GM18519 (cell line): ENCODE results near the gene ALX3.

ENCODE experiments used
- ATAC-seq: cut with Tn5 transposase; IDR thresholded peaks from one replicate; pipeline ENCODE4 v1.9.1; 2021; ENCODE audit warnings: mild to moderate bottlenecking, moderate library complexity; ENCODE audit not compliant: unreplicated experiment, low FRiP score

Gene ALX3

DNA sequence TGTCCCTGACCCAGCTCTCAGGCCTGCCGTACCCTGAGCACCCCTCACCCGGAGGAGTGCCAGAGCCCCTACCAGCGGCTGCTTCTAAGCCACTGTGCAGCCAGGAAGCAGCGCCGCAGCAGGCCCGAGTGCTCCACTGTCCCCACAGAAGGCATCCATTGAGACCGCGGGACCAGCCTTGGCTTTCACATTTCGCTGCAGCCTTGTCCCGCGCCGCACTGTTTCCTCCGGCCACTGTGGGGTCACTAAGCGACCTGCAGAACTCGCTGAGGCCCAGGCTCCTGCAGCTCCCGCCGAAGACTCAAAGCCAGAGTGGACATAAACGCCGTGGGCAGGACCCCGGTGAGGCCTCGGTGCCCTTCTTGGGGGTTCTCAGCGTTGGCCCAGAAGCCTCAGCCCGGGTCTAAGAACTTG is 3.0 kb downstream of the ALX3 start:
- ATAC-seq, result no peak

DNA sequence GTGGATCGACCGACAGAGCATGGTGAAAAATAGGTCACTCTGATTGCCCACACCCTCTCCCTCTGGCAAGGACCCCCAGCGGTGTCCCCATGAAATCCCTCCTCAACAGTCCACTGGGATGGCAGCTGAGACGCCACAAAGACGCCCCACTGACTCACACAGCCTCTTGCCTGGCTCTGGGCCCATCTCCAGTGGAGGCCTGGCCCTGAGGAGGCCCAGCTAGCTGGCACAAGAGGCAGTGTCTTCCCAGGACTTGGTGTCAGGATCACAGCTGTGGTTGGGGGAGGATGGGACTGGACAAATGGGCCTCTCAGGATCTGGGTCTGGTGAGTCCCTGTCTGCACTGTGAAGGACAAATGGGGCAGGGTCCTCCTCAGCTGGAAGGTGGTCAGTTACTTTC is 4.6 kb downstream of the ALX3 start:
- ATAC-seq, result no peak

DNA sequence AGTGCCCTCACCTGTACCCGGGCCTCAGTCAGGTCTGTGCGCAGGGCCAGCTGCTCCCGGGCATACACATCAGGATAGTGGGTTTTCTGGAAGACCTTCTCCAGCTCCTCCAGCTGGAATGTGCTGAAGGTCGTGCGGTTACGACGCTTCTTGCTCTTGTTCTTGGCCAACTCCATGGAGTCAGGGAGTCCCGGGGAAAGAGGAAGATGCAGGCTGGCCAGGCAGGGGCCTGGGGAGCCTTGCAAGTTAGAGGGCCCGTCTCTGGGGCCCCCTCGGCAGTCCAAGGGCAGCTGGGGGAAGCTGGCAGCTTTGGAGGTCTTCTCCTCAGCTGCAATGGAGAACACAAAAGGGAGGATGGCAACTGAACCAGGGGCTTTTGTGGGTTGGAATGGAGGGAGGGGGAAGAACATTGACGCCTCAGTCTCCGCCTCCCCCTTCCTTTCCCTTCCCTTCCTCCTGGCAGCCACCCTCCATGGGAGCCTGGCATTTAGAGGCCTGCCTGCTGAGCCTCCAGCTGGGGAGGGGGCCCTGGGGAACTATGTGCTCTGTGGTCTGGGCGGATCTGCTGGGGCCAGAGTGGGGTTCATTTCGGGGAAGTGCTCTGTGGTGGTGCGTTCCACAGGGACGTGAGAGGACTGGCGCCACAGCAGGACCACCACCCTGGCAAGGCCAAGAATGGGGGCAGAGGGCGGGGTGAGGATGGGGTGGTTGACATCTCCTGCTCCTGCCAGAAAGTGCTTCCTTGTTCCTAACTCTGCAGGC is 5.7 kb downstream of the ALX3 start:
- no peak for ATAC-seq

DNA sequence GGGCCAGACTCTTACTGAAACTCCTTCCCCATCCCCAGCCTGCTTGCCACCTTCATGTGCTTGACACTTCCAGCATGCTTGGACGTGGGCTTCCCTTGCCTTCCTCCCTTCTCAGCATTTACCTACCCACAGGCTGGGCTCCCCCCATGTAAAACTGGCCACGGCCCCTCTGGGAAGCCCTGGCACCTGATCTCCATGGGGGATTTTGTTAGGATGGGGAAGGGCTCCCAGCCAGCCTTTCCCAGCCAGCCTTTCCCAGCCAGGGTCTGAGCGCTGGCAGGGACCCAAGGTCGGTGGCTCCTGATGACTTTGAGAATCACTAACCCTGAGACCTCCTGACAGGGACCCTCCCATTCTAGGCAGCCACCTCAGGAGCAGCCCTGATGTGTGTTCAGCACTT is 6.7 kb downstream of the ALX3 start:
- ATAC-seq, result no peak

DNA sequence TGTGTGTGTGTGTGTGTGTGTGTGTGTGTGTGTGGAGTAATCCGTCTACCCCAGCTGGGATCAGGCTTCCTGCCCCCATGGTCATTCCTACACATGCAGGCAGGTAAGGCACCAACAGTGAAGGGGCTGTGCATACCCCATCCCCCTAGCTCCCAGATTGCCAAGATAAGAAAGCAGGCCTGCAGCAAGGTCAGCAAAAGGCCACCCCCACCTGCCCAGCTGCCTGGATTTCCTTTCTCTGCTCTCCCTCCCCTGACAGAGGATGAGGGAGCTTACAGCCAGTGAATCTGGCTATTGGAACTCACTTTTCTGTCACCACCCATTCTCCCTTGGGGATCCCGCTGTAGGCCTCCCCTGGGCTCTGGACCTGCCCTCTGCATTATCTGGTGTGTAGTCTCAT is 7.9 kb downstream of the ALX3 start:
- ATAC-seq, result no peak

DNA sequence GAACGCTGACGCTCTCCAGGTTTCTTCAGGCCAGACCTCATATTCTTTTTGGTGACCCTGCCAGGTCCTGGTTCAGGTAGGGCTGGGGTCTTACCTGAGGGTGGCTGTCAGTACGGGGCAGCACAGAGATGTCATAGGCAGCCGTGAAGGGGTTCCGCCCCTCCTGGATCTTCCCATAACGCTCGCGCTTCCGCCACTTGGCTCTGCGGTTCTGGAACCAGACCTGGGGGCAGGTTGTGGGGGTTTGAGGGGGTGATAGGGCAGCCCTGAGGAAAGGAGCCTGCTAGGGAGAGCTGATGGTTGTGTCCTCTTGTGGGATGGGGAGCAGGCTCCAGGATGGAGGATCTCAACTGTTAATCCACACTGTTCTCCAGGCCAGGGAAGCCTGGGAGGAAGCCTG is 9.1 kb downstream of the ALX3 start:
- no peak for ATAC-seq

DNA sequence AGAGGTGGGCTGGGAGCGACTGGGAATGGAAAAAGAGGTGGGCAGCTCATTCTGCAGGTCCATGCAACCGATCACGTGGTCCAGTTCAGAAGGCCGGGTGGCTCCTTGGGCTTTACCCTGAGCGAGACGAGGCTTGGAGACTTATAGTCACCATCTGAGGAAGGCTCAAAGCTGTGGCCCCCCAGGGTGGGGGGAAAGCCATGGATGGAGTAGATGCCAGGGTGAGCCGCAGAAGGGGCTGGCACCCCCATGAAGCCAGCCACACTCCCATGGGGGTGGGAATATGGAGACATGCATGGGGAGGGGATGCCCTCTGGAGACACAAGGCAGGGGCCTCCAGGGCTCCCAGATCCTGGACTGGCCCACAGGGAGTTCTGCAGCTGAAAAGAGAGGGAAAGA is 9.8 kb downstream of the ALX3 start:
- no peak for ATAC-seq

DNA sequence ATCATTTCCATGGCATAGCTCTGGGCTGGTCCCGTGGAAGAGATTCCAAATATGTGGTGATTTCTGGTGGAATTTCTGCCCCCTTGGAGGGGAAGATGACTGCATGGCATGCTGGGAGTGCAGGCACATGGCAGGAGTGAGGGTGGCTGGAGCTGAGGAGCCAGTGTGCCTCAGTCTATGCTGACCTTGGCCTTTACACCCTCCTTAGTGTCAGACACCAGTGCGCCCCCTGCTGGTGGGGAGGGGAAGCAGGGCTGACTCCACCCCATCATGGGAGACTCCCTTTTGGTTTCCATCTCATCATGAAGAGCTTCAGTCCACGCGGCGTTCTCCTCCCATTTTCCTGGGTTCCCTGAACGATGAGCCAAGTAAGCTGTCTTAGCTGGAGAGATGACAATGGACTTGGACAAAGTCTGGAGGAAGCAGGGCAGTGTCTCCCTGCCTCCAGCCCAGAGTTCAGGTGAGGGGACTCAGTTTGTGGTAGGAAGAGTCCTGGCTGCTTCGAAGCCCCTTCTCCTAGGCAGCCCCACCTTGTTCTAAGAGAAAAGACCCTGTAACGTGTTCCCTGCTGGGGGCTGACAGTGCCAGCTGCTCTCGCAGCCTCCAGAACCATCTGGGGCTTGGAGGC is 10.3 kb downstream of the ALX3 start:
- no peak for ATAC-seq

DNA sequence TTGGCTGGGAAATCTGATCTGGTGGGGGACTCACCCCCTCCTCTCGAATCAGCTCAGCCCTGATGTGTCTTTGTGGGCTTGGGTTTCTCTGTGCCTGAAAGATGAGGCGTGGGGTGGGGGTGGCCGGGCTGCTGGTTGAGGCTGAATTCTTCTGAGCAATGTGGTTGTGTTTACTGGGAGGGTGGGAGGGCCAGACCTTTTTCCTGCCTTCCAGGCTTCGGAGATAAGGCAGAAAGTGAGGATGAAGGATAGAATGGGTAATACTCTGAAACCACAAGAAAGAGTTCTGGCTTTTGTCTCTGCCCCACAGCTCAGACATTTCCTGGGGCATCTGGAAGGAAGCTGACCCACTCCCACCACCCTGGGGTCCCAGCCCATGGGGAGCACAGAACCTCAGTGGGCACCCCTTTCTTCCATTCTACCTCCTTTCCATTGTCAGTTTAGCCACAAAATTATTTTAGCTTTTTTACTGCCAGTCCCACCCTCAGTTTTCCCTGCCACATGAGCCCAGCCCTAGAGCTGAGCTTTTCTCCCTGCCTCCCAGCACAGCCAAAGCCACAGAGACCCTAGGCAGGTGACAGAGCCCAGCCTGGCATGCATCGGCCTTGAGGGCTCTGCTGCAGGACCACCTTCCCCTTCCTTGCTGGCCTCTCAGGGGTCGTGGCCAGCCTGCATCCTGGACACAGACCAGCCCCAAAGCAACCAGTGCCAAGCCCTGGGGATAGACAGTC is 11.2 kb downstream of the ALX3 start:
- no peak for ATAC-seq

DNA sequence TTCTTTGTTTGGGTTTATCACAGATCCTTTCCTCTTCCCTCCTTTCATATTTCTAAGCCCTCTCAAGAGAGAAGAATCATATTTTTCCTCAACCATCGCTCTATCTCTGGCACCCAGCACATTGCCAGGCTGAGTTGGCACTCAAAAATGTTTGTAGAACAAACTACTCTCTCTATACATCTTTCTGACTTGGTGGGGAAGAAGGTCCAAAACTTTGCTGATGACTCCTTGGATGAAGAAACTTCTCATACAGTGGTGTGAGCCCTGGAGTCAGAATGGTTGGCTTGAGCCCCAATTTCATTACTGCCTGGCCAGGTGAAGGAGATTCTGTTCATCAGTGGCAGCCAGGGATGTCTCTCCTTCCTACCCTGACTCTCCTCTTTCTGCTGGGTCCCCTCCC is 11.9 kb downstream of the ALX3 start:
- no peak for ATAC-seq

DNA sequence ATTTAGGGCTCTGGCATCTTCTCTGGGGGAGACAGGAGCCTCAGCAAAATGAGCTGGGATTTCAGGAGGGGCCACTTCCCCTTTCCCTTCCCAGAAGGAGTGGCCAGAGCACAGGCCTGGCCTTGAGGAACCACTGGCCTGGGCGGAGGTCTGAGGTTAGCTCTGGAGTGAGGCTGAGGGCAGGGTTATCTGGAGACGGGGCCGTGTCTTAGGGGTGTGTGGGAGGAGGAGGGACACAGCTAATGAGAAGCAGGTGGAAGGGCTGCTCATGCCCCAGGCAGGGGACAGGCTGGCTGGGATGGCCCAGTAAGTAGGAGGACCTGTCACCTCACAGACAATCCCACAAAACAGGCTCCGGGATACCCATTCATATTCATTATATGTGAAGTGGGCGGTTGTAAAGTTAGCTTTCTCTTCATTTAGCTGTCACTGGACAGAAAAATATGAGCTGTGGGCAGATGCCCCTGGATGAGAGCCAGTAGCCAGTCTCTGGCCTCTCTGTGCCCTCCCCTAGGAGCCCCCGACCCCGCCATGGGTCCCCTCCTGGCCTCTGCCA is 12.4 kb downstream of the ALX3 start:
- ATAC-seq, result no peak

DNA sequence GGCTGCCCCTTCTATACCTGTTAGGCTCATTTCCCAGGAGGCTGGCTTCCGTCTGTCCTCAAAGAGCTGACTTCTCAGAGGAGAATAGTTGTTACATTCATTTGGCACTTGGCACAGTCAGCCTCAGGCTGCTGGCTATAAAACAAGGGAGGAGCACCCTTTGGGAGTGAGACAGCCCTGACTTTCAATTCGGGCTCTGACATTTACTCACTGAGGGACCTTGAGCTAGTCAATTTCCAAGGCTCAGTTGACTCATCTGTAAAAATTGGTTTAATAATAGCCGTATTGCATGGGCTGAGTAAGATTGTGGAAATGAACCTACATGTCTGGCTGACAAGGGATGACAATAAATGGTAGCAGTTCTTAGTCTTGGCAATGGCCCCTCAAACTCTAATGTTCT is 13.7 kb downstream of the ALX3 start:
- no peak for ATAC-seq

DNA sequence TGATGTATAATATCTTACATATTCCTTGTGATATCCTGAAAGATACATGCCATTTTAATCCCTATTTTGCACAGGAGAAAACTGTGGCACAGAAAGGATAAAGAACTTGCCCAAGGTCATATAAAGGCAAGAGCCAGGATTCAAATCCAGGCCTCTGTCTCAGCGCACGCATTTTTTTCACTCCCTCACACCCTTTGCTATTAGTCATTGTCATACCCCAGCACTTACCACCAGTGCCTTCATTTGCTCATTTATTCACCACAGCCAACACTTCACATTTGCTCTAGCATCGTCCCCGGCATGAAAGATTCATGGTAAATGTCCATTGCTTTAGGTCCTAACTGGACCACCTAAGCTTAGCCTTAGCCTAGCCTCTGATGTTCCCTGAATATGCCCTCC is 14.2 kb downstream of the ALX3 start:
- ATAC-seq, result no peak

DNA sequence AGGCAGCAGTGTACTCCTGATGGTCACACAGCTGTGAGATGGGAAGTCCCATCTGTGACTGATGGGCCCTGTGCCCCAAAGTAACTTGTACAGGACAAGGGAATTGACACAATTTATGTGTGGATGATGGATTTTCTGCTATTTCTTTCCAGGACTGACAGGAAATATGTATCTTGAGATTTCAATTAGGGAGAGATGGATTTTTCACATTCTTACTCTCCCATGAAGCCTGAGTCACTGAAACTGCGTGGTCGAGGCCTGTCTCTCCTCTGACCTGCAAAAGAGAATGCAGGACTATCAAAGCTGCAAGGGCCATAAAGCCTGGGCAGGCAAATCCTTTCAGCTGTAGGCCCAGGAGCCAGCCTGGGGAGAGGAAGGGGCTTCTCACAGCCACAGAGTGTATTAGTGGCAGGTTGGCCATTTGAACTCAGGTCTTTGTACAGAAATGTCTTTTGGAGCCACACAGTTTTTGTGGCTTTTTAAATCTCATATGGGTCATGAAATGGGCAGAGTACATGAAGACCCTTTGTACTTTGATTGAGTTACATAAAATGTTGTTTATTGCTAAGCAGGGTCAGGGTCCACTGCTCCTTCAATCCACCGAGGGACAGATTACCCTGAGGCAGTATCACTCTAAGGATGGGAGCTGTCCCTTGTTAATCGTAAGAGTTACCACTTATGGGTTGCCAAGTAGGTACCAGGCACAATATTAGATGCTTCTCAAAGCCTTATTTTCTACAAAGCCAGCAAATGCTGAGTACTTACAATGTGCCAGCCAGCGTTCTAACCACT is 14.8 kb downstream of the ALX3 start:
- ATAC-seq, result no peak

DNA sequence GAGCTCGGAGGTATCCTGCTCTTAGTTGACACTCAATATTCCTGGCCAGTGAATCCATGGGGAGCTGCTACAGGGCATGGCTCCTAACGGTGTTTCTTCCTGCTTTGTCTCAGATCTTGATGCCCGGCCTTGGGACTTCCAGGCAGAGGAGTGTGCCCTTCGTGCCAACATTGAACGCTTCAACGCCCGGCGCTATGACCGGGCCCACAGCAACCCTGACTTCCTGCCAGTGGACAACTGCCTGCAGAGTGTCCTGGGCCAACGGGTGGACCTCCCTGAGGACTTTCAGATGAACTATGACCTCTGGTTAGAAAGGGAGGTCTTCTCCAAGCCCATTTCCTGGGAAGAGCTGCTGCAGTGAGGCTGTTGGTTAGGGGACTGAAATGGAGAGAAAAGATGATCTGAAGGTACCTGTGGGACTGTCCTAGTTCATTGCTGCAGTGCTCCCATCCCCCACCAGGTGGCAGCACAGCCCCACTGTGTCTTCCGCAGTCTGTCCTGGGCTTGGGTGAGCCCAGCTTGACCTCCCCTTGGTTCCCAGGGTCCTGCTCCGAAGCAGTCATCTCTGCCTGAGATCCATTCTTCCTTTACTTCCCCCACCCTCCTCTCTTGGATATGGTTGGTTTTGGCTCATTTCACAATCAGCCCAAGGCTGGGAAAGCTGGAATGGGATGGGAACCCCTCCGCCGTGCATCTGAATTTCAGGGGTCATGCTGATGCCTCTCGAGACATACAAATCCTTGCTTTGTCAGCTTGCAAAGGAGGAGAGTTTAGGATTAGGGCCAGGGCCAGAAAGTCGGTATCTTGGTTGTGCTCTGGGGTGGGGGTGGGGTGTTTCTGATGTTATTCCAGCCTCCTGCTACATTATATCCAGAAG is 16.7 kb downstream of the ALX3 start:
- ATAC-seq, result no peak

DNA sequence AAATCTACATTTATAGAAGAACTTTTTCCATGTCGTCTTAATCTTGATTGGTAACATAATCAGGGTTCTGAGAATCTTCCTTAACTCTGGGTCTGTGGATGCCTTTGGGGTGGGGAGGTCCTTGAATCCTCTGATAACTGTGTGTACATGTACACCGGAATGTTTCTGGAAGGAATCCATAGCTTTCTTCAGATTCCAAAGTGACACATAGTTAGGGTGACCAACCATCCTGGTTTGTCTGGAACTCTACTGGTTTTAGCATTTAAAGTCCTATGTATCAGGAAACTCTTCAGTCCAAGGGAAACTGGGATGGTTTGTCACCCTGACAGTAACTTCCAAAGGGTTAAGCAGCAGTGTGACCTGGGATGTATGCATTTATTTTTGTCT is 19.2 kb downstream of the ALX3 start:
- no peak for ATAC-seq

DNA sequence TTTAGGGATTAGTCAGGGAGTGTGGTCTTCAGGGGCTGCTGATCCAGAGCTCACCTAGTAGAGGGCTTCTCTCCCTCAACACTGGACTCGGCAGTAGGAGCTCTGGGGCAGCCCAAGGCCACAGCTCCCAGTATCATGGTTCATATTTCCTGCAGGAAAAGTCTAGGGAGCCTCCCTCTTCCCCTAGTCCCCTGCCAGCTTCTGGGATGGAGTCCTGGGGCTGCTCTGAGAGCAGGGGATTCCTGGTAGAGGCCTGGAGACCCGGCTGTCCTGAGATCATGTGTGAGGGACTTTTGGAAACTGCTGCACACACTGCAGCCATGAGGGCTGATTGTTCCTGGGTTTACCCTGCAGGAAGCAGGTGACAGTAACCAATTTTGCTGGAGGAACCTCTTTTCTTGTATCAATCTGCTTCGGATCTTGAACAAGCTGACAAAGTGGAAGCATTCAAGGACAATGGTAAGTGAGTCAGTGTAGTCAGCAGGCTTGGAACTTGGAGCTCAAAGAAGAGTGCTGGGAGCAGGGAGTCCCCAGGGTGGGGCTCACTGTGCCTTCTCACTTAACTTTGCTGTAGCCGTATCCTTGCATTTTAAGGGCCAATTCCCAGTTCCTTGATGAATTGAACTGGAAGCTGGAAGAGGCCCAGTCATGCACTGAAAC is 19.7 kb downstream of the ALX3 start:
- no peak for ATAC-seq

DNA sequence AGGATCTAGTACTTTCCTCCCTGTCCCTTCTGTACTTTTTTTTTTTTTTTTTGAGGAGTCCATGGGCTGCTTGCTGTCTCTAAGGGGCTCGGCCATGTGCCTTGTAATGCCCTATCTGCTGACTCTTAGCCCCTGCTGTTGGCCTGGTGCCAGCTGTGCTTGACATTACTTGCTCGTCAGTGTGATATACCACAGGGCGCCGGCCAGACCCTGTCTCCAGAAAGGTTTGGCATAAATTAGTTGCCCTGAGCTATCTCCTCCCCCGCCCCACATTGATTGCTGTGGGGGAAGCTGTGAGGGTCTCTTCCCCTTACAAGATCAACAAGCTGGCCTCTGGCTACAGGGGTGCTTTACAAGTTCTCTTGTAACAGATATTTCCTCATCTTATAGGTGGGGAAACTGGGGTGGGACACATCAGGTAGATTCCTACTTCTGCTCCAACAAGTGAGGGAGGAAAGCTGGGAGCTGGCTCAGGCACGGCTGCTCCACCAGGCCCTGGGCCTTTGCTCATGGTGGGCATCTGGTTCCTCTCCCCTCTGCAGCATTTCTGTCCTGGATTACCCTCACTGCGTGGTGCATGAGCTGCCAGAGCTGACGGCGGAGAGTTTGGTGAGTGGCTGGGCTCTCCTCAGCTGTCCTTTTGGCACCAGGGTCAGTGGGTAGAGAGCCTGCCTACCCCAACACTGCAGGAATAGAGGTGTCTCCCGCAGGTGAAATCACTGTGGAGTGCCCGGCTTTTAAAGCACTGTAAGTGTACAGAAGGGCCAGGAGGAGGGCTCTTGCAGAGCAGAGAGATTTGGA is 20.5 kb downstream of the ALX3 start:
- no peak for ATAC-seq
